Glomerular visceral epithelial cell (primary cell): ENCODE measurements around the gene ALG3.
"Not testable (repeated sequence)": the region's sequence is repeated elsewhere in the genome, so short reads cannot be mapped to it uniquely, and the experiment has no call there.

Source experiments
- DNase-seq: peaks from one replicate; pipeline ENCODE4 v3.0.0-alpha.2; 2016; ENCODE audit errors: extremely low spot score

Gene ALG3

GRCh38 chr3:184248454-184249411 is at the start of gene ALG3:
ALG3 (minus strand) TSS chr3:184248962; CDS start chr3:184248940, 22 bp downstream.
- peak; percentile 82 for DNase-seq

- no peak for DNase-seq
Observed at GRCh38 chr3:184296616-184297015, 47.9 kb upstream of the ALG3 start.

DNA sequence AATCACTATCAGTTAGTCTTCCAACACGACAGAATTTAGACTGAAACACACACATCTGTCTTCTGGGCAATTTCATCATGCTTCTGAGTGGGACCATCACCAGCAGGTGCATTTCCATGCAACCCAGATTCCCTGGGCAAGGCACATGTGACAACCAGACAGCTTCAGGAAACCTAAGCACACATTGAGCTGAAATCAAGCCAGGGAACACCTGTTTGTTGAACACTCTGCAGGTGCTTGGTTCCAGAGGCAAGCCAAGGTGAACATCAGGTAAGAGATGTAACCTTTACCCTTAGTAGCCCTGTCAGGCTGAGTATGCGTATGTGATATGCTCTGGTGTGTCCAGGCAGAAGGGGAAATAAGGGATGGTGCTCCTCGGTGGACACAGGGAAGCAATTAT is 47.0 kb upstream of the ALG3 start:
- no peak for DNase-seq

GRCh38 chr3:184291738-184292445 is 43.1 kb upstream of the ALG3 start:
- no peak for DNase-seq

- no peak for DNase-seq
Observed at GRCh38 chr3:184291044-184291737, 42.4 kb upstream of the ALG3 start.

- no peak for DNase-seq
Observed at GRCh38 chr3:184290331-184290730, 41.6 kb upstream of the ALG3 start.

GRCh38 chr3:184289426-184289938 is 40.7 kb upstream of the ALG3 start:
- peak; percentile 60 for DNase-seq

- DNase-seq: peak; percentile 50
Observed at GRCh38 chr3:184284696-184285095, 35.9 kb upstream of the ALG3 start.

DNA sequence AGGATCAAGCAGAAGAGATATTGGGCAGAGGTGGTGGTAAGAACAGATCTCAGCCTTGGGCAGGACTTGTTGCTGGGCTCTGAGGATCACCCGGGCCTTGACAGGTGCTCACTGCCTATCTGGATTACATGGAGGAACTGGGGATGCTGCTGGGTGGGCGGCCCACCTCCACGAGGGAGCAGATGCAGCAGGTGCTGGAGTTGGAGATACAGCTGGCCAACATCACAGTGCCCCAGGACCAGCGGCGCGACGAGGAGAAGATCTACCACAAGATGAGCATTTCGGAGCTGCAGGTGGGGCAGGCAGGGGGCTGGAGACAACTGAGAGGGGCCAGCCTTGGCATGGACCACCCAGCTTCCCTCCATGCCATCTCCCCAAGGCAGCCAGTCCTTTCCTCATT is 34.9 kb upstream of the ALG3 start:
- no peak for DNase-seq

DNA sequence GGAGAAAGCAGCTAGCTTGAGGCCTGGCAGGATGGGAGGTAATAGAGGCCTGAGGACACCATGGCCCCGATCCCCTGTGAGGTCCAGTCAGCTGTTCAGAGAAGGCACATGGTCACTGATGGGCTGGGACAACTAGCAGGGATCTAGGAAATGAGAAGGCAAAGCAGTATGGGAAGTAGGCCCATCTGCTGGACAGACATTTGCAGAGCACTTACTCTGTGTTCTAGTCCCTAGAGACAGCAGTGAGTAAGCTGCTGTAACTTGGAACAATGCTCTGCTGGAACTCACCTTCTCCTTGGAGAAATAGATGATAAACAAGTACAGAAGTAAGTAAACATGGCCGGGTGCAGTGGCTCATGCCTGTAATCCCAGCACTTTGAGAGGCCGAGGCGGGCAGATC is 34.2 kb upstream of the ALG3 start:
- DNase-seq: no peak

DNA sequence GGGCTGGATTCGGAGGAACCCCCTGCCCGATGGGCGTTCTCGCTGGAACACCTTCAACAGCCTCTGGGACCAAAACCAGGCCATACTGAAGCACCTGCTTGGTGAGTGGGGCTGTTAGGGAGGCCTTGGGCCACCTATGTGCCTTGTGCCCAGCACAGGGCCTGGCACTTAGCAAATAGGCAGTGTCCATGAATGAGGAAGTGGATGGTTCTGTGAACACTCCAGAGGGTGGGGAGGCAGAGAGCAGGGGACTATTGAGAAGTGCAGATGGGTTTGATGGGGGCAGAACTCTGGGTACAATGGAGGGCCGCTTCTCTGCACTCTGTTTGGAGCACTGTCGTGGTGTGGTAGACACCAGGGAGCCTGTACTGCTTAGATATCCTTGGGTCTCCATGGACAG is 28.6 kb upstream of the ALG3 start:
- no peak for DNase-seq

DNA sequence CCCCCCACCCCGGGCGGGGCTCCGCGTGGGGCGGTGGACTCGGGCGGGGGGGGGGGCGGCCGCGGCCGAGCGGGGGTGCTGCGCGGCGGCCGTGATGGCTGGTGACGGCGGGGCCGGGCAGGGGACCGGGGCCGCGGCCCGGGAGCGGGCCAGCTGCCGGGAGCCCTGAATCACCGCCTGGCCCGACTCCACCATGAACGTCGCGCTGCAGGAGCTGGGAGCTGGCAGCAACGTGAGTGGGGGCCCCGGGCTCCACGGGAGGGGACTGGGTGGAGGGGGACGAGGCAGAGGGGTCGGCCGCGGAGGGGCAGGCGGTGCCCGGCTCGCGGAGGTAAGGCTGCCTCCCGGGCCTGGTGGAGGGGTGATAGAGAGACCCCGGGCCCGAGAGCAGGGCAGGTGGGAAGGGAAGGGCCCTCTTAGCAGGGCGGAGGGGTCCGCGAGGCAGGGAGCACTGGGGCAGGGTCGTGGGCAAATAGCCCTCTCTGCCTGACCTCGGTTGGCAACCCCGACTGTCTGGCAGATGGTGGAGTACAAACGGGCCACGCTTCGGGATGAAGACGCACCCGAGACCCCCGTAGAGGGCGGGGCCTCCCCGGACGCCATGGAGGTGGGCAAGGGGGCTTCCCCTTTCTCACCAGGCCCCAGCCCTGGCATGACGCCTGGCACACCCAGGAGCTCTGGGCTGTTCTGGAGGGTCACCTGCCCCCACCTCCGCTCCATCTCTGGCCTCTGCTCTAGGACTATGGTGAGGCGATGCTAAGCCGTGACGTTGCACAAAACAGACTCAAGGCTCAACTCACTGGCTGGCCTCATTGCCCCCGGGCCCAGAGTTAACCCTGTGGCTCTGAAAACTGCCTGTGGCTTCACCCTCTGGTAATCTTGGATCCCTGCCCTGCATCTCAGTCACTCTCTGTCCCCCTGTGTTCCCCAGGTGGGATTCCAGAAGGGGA is 27.5 kb upstream of the ALG3 start, which contains the start of gene ECE2:
ECE2 (plus strand) TSS at position 62 of the 950 bp plus-strand sequence; CDS start at position 194, 132 bp downstream.
- DNase-seq: no peak

- DNase-seq: no peak
Observed at GRCh38 chr3:184275381-184275701, 26.6 kb upstream of the ALG3 start.

DNA sequence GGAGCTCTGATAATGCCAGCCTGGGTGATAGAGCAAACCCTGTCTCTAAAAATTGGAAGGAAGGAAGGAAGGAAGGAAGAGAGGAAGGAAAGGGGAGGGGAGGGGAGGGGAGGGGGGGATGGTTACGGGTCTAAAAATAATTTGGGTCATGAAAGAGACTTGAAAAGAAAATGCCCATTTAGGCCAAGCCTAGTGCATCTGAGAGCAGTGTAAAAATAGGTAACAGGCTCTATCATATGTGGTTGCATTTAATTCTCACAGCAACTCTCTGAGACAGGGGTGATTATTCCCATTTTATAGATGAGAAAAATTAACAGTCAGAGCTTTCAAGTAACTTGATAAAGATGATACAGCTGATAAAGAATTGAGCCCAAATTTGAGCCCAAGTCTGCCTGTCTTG is 23.5 kb upstream of the ALG3 start:
- DNase-seq: no peak

DNA sequence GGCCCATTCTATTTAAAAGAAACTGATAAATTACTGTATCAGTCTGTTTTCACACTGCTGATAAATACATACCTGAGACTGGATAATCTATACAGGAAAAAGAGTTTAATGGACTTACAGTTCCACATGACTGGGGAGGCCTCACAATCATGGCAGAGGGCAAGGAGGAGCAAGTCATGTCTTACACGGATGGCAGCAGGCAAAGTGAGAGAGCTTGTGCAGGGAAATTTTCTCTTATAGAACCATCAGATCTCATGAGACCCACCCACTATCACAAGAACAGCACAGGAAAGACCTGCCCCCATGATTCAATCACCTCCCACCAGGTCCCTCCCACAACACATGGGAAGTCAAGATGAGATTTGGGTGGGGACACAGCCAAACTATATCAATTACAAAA is 18.5 kb upstream of the ALG3 start:
- not testable (repeated sequence) for DNase-seq

- DNase-seq: no peak
Observed at GRCh38 chr3:184262764-184263179, 14.0 kb upstream of the ALG3 start.

DNA sequence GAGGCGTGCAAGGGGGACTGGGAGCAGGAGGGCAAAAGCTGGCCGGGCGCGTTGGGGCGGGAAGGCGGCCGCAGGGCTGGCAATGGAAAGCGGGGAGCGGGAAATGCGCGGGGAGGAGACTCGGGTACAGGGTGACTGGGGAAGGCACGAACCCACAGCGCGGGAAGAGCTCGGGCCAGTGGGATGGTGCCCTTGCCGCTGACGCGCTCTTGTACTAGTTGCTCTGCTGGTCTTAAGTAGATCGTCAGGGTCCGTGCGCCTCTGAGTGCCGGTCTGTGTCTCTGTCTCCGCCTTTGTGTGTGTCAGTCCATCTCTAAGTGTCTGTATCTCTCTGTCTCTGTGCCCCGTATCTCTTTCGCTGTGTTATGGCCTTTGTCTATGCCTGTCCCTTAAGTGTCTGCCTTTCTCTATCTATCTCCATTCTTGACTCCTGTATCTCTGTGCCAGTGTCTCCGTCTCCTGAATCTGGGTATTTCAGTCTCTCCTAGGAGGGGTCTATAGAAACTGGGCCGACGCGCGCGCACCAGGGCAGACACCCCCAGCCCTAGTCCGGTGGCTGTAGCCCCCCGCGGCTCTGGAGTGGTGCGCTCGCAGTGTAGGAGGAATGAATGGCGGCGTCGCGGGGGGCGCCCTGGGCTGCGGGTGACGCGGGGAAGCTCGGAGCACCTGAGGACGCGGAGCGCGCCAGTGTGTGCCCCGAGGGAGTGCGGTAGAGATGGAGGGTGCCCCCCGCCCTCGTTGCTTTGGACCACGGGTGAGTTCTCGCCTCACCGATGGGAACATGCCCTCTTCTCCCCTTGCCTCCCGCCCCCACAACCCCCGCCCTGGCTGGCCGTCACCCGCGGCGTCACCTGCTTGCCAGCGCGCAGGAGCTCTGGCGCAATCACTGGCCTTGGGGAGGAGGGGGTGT is 13.3 kb upstream of the ALG3 start:
- DNase-seq: no peak

- peak; percentile 87 for DNase-seq
Observed at GRCh38 chr3:184261270-184261853, 12.6 kb upstream of the ALG3 start, which contains the start of gene CAMK2N2. CAMK2N2 (minus strand) TSS chr3:184261553; CDS start chr3:184261285, 268 bp downstream.

DNA sequence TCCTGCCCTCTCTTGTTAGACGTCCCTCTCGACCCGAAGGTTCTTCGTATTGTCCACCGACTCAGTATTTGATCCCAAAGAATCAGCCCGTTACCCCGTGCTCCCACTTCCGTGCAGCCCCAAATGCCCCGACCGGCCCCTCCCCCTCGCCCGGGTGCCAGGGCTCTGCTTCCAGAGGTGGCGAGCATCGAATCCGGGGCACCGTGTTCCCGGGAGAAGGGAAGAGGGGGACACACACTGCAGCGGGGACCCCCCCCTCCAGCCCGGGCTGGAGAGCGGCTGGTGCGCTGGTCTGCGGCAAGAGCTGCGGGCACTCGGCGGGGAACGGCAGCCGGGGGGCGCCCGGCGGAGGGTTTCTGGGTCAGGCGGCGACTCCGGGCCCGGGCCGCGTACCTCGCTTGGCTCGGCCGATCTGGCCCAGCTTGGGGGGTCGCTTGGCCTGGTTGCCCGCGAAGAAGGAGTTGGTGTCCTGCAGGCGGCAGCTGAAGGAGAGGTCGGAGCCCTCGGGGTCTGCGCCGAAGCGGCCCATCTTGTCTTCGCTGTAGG is 12.0 kb upstream of the ALG3 start:
- no peak for DNase-seq
